HL-60/S4 (cell line): ENCODE results near the gene XPC.

Experiments
- in situ Hi-C: fragments of 300-500 bp; cut with MboI; formaldehyde crosslinking; loops from 2 replicates; pipeline ENCODE4 v1.14.3; 2022; ENCODE audit warnings: low sequenced_read_pairs

The XPC gene

GRCh38 chr3:14150078-14150477, 28.3 kb downstream of the XPC start:
- in situ Hi-C loops: no loop called here

GRCh38 chr3:14148041-14148985, 30.1 kb downstream of the XPC start:
- in situ Hi-C loops: no loop called here

GRCh38 chr3:14147617-14148016, 30.8 kb downstream of the XPC start:
- in situ Hi-C loops: no loop called here

- in situ Hi-C loops: no loop called here
These were observed 31.4 kb downstream of the XPC start for GRCh38 chr3:14147066-14147435.

- in situ Hi-C loops: no loop called here
These were observed 31.9 kb downstream of the XPC start for GRCh38 chr3:14146381-14147065.

GRCh38 chr3:14145670-14146380, 32.6 kb downstream of the XPC start:
- in situ Hi-C loops: no loop called here

- in situ Hi-C loops: no loop called here
These were observed 33.2 kb downstream of the XPC start for GRCh38 chr3:14145236-14145635.

- in situ Hi-C loops: no loop called here
These were observed 33.9 kb downstream of the XPC start for GRCh38 chr3:14144423-14145075.

- in situ Hi-C loops: no loop called here
These were observed 34.9 kb downstream of the XPC start for GRCh38 chr3:14143271-14144225.

GRCh38 chr3:14142567-14143270, 35.7 kb downstream of the XPC start:
- in situ Hi-C loops: no loop called here

- in situ Hi-C loops: no loop called here
These were observed 36.6 kb downstream of the XPC start for GRCh38 chr3:14141602-14142341.

- in situ Hi-C loops: no loop called here
These were observed 37.3 kb downstream of the XPC start for GRCh38 chr3:14141144-14141543.

- in situ Hi-C loops: no loop called here
These were observed 37.7 kb downstream of the XPC start for GRCh38 chr3:14140668-14141067.

- in situ Hi-C loops: no loop called here
These were observed 38.6 kb downstream of the XPC start for GRCh38 chr3:14139771-14140170.

- in situ Hi-C loops: no loop called here
These were observed 39.3 kb downstream of the XPC start for GRCh38 chr3:14138878-14139655.

GRCh38 chr3:14138109-14138877, 40.1 kb downstream of the XPC start:
- in situ Hi-C loops: no loop called here

- in situ Hi-C loops: no loop called here
These were observed 41.0 kb downstream of the XPC start for GRCh38 chr3:14137445-14137844.
